Activated CD8-positive, alpha-beta memory T cell treated with anti-CD3 and anti-CD28 coated beads, Interleukin-2, amount 50 U/mL, for 24 hours (primary cell): Measurements from ENCODE around the gene FAM3C.

Experiments
- DNase-seq: peaks from one replicate; pipeline ENCODE4 v3.0.0-alpha.2; 2020; ENCODE audit errors: extremely low read depth

FAM3C gene

DNA sequence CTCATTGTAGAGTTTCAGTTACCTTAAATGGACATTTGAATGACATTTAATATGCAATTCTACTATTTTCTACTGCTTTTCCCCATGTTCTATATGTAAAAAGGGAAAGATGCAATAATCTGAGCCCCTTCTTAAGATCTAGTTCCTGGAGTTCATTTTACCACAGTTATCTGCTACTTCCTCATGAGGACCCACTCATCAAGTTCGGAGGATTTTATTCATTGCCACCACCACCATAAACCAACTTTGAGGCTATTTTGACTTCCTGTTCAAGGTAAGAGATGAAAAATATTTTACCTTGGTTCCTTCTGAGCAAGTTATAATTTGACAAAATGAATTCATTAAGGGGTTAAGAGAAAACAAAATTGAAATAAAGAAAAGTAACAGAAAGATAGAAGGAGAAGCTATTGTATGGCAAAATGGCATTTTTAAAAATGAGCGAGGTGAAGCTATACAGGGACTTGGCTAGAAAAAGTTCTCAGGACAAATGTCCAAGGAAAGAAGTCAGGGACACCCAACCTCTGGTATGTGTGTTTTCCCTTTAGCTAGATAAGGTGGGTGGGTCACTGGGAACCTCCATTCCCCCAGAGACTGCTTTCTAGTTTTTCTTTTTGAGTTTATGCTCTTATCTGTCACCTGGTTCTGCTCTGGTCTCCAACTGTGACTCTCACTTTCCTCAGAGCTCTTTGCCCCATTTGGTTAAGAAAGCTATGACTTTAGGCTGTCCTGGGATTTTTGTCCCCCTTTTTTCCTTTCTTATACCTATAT lies 14.9 kb upstream of the FAM3C start:
- no peak for DNase-seq

DNA sequence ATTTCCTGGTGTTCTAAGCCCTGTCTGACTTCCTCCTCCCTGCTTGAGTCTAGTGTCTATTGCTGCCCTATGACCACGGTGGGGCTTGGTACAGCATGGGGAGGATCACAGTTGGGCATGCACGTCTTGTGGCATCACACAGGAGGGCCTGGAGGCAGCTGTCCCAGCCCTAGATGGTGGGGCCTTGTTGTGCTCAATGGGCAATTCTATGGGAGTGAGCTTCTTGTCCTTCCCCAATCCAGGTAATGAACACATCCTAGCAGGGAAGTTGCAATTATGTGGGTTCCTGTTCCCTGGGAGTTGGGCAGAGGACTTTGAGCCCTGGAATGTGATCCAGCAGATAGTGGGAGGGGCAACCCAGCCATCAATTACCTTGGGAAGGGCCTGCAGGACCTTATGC lies 10.8 kb upstream of the FAM3C start:
- DNase-seq = no peak

DNA sequence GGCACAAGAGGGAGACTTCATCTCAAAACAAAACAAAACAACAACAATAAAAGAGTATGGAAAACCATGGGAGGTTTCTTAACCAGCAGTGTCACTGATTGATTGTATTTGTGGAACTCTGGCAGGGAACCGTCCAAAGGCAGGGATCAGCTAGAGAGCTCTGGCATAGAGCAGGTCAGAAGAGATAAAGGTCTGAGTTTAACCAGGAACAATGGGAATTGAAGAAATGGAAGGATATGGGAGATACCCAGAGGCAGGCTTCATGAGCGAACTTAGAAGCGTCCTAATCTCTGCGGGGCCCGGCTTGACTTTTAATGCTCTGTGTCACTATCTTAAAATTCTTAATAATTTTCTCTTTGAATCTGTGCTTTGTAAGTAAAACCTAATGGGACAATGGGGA lies 10.4 kb upstream of the FAM3C start:
- DNase-seq = no peak

DNA sequence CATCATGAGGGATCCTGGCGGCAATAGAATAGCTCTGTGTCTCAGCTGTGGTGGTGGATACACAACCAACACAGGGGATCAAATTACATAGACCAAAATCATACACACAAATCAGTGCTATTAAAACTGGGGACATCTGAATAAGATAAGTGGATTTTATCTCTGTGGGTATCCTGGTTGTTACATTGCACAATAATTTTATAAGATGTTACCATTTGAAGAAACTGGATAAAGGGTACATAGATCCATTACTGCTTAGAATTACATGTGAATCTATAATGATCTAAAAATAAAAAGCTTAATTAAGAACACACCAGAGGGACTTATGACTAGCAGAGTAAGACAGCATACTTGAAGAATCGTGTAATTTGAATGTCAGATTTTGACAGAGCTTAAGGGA lies 8.2 kb upstream of the FAM3C start:
- no peak for DNase-seq

DNA sequence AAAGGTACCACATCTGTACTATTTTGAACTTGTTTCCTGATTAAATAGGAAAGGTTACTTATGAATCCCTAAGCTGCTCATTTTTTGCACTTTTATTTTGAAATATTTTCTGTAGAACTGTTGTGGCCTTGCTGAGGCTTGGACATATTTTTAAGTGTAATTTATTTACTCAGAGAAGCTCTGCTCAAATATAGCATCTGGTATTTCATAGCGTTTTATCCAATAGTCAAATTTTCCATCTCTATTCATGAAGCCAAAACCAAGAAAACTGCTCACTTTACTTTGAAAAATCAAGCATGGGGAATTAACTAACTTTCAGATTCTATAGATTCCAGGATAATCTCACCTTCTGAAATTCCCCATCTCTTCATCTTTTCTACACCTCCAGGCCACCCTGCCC lies 6.6 kb upstream of the FAM3C start:
- DNase-seq = no peak

DNA sequence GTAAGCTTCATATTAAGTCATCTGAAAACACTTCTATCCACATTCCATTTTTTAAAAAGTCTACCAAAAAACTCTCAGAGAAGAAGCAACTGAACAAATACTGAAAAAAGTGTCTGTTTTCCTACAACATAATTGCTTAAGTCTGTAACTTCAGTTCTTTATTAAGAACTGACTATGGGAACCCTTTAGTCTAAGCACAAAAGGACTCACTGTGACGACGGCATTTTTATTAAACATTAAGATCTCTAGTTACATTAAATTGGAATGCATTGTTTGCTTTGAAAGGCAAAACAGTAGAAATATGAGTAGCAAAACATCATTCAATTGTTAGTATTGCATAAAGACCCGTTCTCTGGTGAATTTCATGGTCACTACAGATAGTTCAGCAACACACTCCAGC lies 5.8 kb upstream of the FAM3C start:
- no peak for DNase-seq

DNA sequence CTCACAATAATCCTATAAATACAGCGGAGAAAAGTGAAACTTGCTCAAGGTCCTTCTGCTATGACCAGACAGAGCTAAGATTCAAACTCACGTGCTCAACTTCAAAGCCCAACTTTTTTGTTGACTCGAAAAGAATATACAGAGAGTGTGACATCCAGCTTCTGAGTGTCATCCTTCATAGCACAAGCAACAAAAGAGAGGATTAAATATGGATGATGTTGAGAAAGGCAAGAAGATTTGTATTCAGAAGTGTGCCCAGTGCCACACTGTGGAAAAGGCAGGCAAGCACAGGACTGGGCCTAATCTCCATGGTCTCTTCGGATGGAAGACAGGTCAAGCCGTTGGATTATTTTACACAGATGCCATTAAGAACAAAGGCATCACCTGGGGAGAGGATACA lies 2.1 kb upstream of the FAM3C start:
- DNase-seq = no peak

DNA sequence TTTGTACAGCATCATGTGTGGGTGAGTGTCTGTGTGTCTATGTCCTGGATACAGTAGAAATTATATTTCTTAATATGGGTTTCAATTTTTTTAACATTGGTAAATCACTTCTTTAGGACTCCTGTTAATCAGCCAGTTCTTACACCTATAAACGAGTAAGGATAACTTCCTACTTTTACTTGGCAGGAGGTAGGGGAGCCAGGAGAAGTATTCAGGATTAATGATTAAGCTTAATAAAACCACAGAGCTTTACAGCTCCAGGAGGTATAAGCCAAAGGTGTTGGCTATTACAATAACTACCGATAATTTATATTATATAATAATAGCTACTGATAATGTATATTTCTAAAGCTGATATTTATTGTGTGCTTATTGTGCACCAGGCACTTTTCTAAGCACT lies 1.7 kb upstream of the FAM3C start:
- DNase-seq = no peak

DNA sequence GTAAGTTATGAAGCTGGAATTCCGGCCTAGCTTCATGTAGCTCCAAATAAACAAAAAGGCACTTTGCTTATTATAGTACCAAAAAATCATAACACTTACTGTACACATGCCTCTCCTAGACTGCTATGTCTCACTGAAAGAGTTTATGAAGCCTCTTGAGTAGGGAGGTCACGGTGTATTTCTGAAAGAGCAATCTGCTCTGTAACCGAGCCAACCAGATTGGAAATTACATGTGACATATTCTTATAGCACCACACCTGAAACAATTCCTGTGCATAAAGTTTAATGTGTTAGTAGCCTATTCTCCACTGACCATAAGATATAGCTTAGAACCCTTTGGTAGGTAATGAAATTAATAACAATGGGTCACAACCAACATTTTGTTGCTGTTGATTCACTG lies 1.3 kb upstream of the FAM3C start:
- DNase-seq = no peak

DNA sequence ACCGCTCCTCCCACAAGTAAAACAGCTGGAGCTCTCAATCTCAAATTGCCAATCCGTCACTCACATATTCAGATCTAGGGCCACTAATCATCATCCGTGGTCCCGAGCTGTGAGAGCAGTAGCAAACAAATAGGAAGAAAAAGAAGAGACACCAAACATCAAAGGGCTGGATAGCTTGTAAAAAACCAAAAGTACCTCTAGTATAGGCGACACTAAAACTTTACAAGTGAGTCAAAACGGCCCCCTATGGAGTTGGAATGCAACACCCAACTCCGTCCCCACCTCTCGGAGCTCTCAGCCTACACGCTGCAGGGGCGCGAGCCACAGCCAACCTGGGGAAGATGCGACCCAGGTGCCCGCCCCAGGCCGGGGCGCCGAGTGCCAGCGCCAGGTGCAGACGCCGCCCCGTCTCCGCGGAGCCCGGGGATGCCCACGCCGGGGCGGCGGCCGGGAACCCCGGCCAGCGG lies 581 bp downstream of the FAM3C start:
- DNase-seq = no peak

DNA sequence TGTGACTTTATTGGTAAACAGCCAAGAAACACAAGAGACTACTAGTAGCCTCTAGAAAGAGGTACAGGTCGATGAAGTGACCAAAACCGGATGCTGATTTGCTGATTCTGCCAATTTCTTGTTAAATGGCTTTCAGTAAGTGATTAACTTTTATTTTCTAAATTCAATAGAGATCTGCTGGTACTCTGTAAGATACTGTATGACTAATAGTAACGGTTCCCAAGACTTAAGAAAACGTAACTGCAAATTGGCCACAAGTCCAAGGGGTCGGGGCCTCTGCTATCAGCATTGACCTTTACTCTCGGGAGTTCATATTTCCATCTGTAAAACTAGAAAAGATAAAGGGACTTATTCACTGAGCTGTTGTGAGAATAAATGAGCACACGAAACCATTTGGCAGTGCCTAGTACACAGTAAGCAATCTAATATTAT lies 1.4 kb downstream of the FAM3C start:
- DNase-seq = no peak

DNA sequence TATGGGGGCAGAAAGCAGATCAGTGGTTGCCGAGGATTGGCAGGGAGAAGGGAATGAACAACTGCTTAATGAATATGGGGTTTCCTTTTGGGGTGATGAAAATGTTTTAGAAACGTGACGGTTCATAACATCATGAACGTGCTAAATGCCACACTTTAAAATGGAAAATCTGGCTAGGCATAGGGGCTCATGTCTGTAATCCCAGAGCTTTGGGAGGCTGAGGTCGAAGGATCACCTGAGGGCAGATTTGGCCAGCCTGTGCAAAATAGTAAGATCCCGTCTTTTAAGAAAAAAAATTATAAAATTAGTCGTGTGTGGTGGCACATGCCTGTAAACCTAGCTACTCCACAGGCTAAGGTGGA lies 3.1 kb downstream of the FAM3C start:
- no peak for DNase-seq

DNA sequence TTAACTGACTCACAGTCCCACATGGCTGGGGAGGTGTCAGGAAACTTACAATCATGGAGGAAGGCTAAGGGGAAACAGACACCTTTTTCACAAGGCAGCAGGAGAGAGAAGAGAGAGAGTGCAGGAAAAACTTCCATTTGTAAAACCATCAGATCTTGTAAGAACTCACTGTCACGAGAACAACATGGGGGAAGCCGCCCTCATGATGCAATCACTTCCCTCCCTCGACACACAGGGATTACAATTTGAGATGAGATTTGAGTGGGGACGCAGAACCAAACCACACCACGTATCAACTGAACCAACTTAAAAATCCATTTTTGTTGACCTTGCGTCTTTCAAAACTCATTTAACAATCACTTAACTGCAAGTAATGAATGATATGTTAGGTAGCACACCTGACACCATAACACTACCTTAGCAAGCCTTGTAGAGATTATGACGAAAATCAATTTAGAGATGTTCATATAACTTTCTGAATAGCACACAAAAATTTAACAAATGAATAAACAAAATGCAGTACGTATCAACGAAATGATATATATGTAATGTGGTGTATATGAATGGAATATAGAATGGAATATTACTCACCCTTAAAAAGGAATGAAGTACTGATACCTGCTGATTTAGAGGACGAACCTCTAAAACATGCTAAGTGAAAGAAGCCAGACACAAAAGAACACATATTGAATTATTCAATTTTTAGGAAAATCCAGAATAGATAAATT lies 3.7 kb downstream of the FAM3C start:
- no peak for DNase-seq

DNA sequence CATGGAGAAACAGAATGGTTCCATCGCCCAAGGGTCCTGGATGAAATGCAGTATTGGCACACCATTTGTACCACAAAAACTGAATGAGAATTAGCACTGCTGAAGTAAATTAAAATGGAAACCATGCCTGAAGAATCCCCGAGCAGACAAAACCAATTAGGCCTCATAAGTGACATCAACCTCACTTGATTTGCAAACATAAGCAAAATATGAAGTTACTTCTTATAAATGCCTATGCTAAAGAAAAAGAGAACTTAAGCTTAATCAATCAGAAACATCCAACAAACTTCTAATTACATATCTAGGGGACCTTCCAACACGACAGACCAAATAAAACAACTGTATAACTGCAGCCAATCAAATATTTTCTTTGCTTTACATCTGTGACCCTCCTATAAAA lies 4.4 kb downstream of the FAM3C start:
- DNase-seq = no peak

DNA sequence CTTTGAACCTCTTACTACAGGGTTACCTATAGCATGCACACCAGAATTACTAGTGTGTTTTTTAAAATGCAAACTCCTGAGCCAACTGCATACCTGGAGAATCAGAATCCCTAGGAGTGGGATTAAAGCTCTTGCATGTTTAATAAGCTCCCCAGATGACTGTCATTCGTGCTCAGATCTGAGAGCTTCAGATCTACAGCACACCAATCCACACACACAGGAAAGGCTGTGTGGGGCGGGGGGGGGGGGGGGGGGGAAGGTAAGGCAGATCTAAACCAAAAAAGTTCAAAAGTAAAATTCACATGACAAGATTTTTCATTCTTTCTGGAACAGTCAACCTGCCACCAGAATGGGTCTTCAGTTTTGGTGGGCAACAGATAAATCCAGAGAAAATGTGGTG lies 5.5 kb downstream of the FAM3C start:
- DNase-seq = no peak

DNA sequence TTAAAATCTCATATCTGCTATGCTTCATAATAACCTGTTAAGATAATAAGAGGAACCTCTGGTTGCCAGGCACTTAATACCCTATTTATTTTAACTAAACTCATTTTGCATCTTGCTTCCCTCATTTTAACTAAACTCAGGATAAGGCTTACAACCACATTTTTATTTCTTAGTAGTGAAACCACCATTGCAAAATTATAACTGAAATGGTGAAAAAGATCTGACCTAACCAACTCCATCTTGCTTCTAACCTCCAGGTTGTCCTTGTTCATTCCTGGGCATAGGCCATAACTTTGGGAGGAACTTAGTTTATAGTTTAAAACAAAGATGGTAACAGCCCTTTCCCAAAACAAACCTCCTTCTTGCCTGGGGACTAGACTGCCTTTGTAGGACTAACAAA lies 6.0 kb downstream of the FAM3C start:
- no peak for DNase-seq

DNA sequence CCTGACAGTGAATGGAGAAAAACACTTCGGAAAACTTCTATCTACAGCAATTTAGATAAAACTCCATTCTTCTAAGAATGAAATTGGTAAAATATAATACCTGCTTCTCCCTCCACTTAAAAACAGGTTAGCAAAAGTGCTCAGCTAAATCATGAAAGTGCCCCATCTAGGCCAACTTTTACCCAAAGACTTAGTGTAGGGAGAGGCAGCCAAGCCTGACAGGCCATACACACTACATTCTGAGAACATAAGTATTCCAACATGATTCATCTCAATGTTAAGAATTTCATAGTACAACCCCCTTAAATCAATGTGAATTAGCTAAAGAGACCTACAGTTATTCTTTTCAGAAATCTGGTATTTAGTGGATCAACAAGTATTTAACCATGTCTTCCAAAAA lies 7.2 kb downstream of the FAM3C start:
- no peak for DNase-seq

DNA sequence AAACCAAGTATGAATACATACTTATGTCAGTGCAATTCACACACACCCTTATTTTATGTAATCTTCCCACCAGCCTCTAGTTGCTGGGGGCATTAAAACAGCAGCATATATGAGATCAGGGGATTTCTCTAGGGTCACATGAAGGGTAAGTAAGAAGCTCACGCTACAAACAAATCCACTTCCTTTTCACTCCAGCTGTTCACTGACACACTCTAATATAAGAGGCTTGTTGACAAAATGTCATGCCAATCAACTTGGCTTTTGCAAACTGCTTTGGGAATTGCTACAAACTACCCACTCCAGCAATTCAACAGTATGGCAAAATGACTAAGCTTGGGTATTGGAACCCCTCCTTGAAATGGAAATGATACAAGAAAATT lies 10.3 kb downstream of the FAM3C start:
- DNase-seq = no peak

DNA sequence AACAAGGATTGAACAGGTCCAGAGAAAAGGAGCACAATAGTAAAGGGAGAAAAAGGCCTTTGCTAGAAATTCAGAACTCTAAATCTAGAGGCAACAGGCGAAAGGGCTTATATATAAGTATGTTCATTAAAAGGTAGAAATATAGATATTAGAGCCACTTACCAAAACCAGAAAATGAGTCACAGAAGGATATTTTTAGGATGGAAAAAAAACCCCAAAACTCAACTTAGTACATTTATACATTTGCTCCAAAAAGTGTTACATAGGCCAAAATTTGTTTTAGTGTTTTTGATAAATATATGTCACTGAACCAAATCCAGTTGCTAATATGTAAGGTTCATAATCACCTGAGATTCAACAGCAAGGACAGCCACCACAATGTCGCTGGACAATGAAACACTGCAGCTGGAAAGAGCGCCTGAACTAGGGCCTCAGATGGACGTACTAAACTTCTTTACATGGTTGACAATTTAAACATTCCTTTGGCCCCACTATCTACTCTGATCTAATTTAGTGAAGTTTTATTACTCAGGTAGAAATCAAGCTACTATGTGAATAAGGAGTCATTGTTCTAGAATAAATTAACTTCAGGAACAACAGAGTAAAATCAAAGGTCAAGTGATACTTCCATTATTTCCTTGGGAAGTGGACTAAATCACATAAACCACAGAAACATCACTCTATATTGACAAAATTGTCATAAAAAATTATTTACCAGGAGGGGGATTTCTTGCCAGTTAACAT lies 10.9 kb downstream of the FAM3C start:
- DNase-seq = no peak

DNA sequence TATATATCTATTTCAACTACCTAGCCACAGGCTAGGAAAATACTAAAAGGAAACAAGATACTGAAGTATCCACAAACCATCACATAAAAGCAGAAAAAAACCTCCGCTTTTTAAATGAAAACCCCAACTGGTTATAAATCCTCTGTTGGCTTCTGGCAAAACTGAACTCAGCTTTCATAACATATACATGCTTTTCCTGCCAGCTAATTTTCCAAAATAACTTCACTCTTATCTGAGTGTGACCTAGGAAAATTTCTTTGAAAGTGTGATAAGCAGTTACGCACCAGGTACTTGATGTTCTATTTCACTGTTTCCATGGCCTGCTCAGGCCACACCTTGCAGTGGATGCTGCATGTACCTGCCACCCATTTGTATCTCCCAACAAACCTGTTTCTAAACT lies 11.8 kb downstream of the FAM3C start:
- DNase-seq = no peak

DNA sequence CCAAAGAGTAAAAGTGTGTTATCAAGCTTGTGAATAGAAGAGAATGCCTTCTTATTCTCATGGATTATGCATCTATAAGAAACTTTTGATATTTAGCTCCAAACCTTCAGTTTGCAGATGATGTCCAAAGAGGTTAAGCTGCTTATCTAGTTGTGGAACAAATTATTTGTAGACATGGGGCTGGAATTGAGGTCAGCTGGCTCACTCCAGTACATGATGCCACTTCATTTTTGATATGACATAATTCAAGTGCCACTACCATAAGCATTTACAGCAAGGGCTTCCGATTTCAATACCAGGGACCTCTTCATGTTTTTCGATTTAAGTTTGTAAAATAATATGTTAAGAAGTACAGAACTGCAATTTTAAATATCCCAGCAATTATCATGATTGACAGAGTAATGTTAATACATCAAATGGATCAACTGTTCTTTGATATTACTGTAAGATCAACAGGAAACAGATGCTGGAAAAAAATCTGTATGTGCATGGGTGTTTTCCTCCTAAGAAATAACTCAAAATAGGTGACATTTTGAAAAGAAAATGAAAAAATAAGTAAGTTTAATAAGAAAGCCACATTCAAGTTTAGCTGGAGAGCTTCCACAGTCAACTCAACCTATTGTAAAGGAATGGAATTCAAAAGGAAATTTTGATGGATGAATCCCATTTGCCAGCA lies 12.7 kb downstream of the FAM3C start:
- no peak for DNase-seq

DNA sequence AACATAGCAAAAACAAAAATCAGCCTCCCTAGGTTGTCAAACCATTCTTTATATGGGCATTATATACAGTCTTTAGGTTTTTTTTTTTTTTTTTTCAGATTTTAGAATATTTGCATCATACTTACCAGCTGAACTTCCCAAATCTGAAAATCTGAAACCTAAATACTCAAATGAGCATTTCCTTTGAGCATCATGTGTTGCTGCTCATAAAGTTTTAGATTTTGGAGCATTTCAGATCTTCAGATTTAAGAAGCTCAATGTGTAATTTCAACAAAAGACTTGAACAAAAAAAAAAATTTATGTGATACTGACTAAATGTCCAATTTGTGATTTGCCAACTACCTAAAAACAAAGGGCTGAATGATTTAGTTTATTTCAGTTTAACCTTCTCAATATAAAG lies 13.6 kb downstream of the FAM3C start:
- no peak for DNase-seq
